ENCODE data around the gene PTPN13. TPM values are rescaled to one million over a fixed set of nuclear protein-coding genes. Genes with fewer than 3 reads are reported as not detected.

The PTPN13 gene
- total RNA-seq, 1 donor: 70.2 TPM

GRCh38 chr4:86592553-86593249 lies 1.4 kb upstream of the PTPN13 start:
- Histone ChIP-seq H3K4me3 (ENCODE audit: insufficient read depth, low read length) (peak overlapping the region; percentile 96), H3K27me3 (ENCODE audit: insufficient read depth, low read length) (no peaks in the 10 kb centered on the region), H3K4me1 (ENCODE audit: insufficient read depth, low read length) (peaks cover 34% of the 10 kb centered on the region), H3K9me3 (ENCODE audit: low read depth, low read length) (no peaks in the 10 kb centered on the region), H3K27ac (ENCODE audit: low read depth, low read length) (peak overlapping the region; percentile 95), H3K36me3 (ENCODE audit: insufficient read depth, low read length) (no peaks in the 10 kb centered on the region), H2AFZ (ENCODE audit: low read length) (peak overlapping the region; percentile 88), H3K79me2 (ENCODE audit: insufficient read depth, low read length) (peaks cover 20% of the 10 kb centered on the region), H3K4me2 (ENCODE audit: insufficient read depth, low read length) (peak overlapping the region; percentile 93), H4K20me1 (ENCODE audit: insufficient read depth, low read length) (no peaks in the 10 kb centered on the region)
- peak; percentile 69 for DNase-seq (ENCODE audit: insufficient read length, low spot score, missing footprints)
- TF ChIP-seq CTCF (IDR thresholded peaks at IDR 0.05; ENCODE audit: extremely low read depth, low read depth, low read length): no peak

GRCh38 chr4:86594559-86595425 lies 677 bp downstream of the PTPN13 start:
- peak; percentile 90 for DNase-seq (ENCODE audit: insufficient read length, low spot score, missing footprints)
- no peaks in the 10 kb centered on the region for H3K9me3 ChIP-seq (ENCODE audit: low read depth, low read length)
- TF ChIP-seq CTCF (IDR thresholded peaks at IDR 0.05; ENCODE audit: extremely low read depth, low read depth, low read length): peak; percentile 30
- H3K4me3 ChIP-seq (ENCODE audit: insufficient read depth, low read length): peak overlapping the region; percentile 96
- peak overlapping the region; percentile 93 for H3K4me2 ChIP-seq (ENCODE audit: insufficient read depth, low read length)
- no peaks in the 10 kb centered on the region for H3K27me3 ChIP-seq (ENCODE audit: insufficient read depth, low read length)
- H4K20me1 ChIP-seq (ENCODE audit: insufficient read depth, low read length): no peaks in the 10 kb centered on the region
- H2AFZ ChIP-seq (ENCODE audit: low read length): peak overlapping the region; percentile 95
- H3K4me1 ChIP-seq (ENCODE audit: insufficient read depth, low read length): peaks cover 35% of the 10 kb centered on the region
- H3K36me3 ChIP-seq (ENCODE audit: insufficient read depth, low read length): no peaks in the 10 kb centered on the region
- peaks cover 36% of the 10 kb centered on the region for H3K79me2 ChIP-seq (ENCODE audit: insufficient read depth, low read length)
- peak overlapping the region; percentile 95 for H3K27ac ChIP-seq (ENCODE audit: low read depth, low read length)

- Histone ChIP-seq H3K4me2 (ENCODE audit: insufficient read depth, low read length) (peak overlapping the region; percentile 93), H3K79me2 (ENCODE audit: insufficient read depth, low read length) (peaks cover 41% of the 10 kb centered on the region), H2AFZ (ENCODE audit: low read length) (peak overlapping the region; percentile 95), H3K36me3 (ENCODE audit: insufficient read depth, low read length) (no peaks in the 10 kb centered on the region), H3K27me3 (ENCODE audit: insufficient read depth, low read length) (no peaks in the 10 kb centered on the region), H3K27ac (ENCODE audit: low read depth, low read length) (peak overlapping the region; percentile 95), H3K4me3 (ENCODE audit: insufficient read depth, low read length) (peak overlapping the region; percentile 96), H3K9me3 (ENCODE audit: low read depth, low read length) (no peaks in the 10 kb centered on the region), H4K20me1 (ENCODE audit: insufficient read depth, low read length) (no peaks in the 10 kb centered on the region), H3K4me1 (ENCODE audit: insufficient read depth, low read length) (peaks cover 35% of the 10 kb centered on the region)
- no peak for TF ChIP-seq CTCF (IDR thresholded peaks at IDR 0.05; ENCODE audit: extremely low read depth, low read depth, low read length)
- peak; percentile 53 for DNase-seq (ENCODE audit: insufficient read length, low spot score, missing footprints)
These were observed 1.3 kb downstream of the PTPN13 start for GRCh38 chr4:86595426-86595805.

GRCh38 chr4:86596807-86597206 lies 2.7 kb downstream of the PTPN13 start:
- Histone ChIP-seq H3K27ac (ENCODE audit: low read depth, low read length) (peak overlapping the region; percentile 95), H2AFZ (ENCODE audit: low read length) (peak overlapping the region; percentile 24), H3K27me3 (ENCODE audit: insufficient read depth, low read length) (no peaks in the 10 kb centered on the region), H3K4me1 (ENCODE audit: insufficient read depth, low read length) (peaks cover 35% of the 10 kb centered on the region), H3K4me3 (ENCODE audit: insufficient read depth, low read length) (peak overlapping the region; percentile 96), H4K20me1 (ENCODE audit: insufficient read depth, low read length) (no peaks in the 10 kb centered on the region), H3K36me3 (ENCODE audit: insufficient read depth, low read length) (no peaks in the 10 kb centered on the region), H3K9me3 (ENCODE audit: low read depth, low read length) (no peaks in the 10 kb centered on the region), H3K79me2 (ENCODE audit: insufficient read depth, low read length) (peaks cover 50% of the 10 kb centered on the region), H3K4me2 (ENCODE audit: insufficient read depth, low read length) (peak overlapping the region; percentile 93)
- TF ChIP-seq CTCF (IDR thresholded peaks at IDR 0.05; ENCODE audit: extremely low read depth, low read depth, low read length): no peak
- no peak for DNase-seq (ENCODE audit: insufficient read length, low spot score, missing footprints)

Measured in osteoblast (primary cell).